ENCODE data around the gene HAAO.

Gene HAAO

DNA sequence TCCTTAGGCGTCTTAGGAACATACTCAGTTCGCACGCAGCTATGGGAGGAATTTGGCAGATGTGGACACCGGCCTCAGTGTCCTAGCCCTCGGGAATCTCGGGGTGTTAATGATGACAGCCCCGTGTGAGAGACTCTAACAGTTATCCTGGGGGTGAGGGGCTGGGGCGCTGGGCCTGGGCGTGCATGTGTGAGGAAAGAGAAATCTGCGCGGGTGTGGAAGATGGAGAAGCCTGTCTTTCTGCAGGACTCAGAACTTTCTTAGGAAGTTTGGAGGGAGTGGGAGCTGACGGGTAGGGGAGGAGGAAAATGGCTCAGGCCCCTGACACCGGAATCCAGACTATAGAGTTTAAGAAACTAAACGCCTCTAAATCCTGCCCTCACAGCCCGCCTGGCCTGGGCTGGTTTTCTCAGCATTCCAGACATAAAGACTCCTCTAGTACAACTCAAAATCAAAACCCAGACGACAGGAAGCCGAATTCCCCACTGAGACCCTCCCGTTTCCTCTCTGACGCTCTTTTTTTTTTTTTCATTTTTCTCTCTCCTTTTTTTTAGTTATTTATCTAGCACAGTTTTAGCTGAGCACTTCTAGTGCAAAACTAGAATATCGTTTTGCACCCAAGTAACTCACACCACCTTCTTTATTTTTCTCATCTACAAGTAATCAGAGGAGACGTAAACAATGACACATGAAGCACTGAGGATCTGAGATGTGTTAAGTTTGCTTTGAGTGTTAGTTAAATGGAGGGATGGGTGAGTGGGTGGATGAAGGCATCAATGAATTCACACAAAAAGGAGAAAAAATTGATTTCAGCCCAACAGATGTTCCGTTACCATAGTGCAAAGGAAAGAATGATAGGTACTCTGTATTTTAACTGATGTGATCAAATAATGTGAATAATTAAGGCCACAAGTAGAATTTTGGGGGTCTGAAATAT is 1.2 kb upstream of the HAAO start:
- DNase-seq (ENCODE audit: low read depth in 2 of 2) = no peak

GRCh38 chr2:42792087-42792582 is 248 bp downstream of the HAAO start:
- DNase-seq (ENCODE audit: low read depth in 2 of 2) = no peak

DNA sequence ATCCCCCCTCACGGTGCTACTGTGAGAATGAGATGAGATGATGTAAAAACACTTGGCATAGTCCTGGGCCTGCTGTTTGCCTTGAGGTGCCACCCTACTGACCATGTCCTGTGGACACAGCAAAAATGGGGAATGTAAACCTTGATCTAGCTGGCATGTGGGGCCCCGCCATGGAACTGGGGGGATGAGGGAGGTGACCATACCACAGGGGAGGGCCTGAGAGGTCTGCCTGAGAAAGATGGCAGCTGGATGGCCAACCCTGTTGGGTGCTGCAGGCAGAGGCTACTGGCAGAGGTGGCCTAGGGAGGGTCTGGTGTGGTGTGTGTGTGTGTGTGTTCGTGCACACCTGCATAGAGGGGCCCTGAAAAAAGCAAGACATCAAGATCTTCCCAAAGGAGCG is 777 bp downstream of the HAAO start:
- no peak for DNase-seq (ENCODE audit: low read depth in 2 of 2)

DNA sequence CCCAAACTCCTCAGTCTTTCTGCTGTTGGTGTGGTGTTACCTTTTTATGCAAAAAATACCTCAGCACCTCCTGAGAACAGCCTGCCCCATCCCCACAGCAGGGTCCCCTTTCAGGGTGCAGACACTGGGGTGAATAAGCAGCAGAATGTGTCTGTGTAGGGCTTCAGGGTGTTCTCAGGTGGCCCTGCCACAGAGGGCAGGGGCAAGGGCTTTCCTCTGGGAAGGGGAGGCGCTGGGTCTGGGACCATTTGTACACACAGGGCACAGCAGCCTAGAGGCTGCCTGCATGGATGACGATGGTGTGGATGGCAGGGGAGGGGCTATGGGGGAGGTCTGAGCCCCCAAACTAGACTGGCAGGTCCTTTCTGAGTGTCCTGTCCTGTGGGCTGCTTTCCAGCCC is 2.6 kb downstream of the HAAO start:
- DNase-seq (ENCODE audit: low read depth in 2 of 2) = no peak

- no peak for DNase-seq (ENCODE audit: low read depth in 2 of 2)
Measured at GRCh38 chr2:42788882-42789281, 3.5 kb downstream of the HAAO start.

DNA sequence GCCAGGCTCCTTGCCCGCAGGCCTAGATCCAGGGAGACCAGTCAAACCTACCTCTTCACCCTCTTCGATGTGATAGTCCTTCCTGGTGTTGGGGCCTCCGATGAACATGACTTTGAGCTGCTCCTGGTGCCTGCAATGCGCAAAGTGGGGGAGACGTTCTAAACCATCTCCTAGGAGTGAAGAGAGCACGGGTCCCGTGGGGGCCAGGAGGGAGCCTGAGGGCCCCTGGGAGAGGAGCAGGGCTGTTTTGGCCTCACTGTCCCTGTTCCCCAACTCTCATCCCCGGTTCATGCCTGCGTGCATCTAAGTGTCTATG is 3.9 kb downstream of the HAAO start:
- no peak for DNase-seq (ENCODE audit: low read depth in 2 of 2)

GRCh38 chr2:42787788-42788477 is 4.5 kb downstream of the HAAO start:
- DNase-seq (ENCODE audit: low read depth in 2 of 2) = no peak

GRCh38 chr2:42787424-42787787 is 5.0 kb downstream of the HAAO start:
- DNase-seq (ENCODE audit: low read depth in 2 of 2) = no peak

DNA sequence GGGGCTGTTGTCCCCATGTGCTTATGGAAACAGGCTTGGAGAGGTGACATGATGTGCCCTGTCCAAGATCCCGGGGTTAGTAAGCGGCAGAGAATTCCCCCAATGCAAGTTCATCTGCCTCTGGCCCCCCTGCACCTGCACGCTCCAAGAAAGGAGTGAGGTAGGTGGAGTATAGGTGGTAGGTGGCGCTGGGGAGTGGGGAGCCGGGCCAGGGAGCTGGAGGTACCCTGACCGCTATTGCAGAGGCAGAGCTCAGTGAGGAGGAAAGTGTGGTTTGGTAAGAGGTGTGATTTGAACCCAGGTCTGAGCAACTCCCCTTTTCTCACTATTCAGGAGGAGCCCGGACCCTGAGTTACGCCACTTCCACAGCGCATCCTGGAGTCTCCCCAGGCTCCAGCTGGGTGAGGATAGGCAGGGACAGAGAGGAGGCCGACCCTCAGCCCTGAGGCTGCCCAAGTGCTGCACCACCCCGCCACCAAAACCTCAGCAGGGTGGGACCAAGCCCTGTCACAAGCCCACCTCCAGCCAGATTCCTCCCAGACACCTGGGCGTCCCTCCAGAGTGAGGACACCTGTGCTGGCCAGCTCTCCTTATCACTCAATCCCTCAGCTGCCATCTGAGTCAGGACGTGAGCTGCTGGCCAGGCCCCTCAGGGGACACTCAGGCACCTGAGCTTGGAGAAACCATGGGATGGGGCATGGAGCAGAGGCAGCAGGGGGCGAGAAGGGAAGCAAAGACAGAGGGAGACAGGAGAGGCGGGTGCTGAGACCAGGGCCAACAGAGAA is 5.6 kb downstream of the HAAO start:
- DNase-seq (ENCODE audit: low read depth in 2 of 2) = no peak

DNA sequence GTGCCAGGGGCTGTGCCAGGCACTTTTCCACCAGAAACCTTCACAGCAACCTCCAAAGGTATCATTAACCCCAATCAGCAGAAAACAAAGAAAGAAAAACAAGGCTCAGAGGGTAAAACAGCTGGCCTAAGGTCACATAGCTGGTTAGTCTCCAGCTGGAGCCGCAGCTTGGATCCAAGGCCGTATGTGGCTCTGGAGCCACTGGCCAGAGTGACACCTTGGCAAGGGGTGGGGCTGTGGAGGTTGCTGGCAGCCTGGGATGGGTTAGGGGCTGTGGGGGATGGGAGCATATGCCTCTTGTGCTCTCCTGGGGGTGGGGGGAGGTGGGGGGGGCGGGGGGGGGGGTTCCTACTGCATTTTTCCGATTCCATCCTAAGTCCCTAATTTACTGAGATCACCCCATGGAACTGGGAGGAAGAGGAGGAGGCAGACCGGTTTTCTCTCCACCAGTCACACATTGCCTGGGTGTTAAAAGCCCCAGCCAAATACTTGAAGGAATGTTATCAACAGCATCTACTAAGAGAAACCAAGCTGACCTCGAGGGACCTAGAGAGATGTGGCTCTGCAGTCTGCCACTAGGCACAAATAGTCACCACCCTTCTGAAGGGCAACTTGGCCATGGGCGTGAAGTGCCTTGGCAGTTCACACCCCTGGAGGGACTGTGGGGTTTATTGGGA is 8.0 kb downstream of the HAAO start:
- no peak for DNase-seq (ENCODE audit: low read depth in 2 of 2)

- no peak for DNase-seq (ENCODE audit: low read depth in 2 of 2)
Measured at GRCh38 chr2:42783511-42783910, 8.9 kb downstream of the HAAO start.

DNA sequence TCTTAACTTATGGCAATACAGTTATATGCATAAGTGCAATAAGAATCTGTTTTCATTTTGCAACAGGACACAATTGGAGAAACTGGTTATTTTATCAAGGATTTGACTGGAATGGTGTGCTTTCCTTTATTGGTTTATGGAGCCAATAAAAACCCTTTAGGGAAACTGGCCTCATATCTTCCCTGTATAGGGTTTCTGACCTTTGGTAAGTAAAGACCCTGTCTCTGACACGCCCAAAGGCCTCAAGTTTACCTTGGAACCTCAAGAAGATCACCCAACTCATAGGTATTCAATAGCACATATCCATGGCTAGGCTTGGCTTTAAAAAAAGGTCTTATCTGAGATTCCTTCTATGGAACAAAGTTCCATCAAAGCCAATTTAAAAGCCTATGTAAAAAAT is 11.2 kb downstream of the HAAO start:
- DNase-seq (ENCODE audit: low read depth in 2 of 2) = no peak

- no peak for DNase-seq (ENCODE audit: low read depth in 2 of 2)
Measured at GRCh38 chr2:42777883-42778805, 14.2 kb downstream of the HAAO start.

GRCh38 chr2:42775810-42776209 is 16.6 kb downstream of the HAAO start:
- DNase-seq (ENCODE audit: low read depth in 2 of 2) = no peak

DNA sequence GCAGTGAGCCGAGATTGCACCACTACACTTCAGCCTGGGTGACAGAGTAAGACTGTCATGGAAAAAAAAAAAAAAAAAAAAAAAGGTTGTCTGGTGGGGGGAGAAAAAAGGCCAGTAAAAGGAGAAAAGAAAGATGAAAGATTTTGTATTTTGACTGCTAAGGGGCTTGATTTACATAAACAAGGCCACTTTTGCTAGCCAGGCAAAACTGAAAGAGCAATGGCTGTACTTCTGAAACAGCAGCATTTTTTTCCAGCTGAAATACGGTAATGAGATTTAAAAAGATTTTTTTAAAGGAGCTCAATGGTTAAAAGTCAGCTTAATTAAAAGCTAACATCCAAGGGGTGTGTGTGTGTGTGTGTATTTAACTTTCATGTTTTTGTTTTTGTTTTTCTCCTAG is 17.2 kb downstream of the HAAO start:
- no peak for DNase-seq (ENCODE audit: low read depth in 2 of 2)

DNA sequence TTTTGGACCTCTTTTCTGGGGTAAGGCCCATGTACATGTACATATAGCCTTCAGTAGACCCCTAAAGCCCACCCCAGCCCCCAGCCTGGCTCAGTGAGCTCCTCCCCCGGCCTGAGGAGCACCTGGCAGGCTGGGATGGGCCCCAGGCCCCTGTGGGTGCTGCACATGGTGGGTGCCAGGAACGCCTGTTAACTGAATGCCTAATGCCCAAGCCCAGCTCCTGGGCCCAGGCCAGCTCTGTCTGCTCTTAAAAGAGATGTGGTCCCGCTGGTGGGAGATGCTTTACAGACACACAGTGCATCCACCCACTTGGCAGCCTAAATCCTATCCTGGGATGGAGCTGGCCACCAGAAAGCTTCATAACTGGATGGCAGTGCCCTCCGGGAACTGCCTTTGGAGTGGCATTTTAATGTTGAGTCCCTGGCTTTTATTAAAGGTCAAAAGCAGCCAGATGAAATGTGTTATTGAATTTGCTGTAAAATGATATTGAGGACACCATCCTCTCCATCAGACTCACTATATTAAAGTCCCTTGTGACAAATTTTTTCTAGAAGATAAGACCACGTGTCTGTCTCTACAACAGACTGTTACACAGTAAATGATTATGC is 20.7 kb downstream of the HAAO start:
- DNase-seq (ENCODE audit: low read depth in 2 of 2) = no peak

GRCh38 chr2:42770288-42771131 is 21.9 kb downstream of the HAAO start:
- DNase-seq (ENCODE audit: low read depth in 2 of 2) = no peak

- no peak for DNase-seq (ENCODE audit: low read depth in 2 of 2)
Measured at GRCh38 chr2:42769583-42770287, 22.6 kb downstream of the HAAO start.
